ENCODE results near the gene TPX2. TPM values are rescaled to one million over a fixed set of nuclear protein-coding genes. Genes with fewer than 3 reads are reported as not detected.

The TPX2 gene
- total RNA-seq, 4 donors from 2014 or later, result 4.4 to 11.2 (median 9.7) TPM

DNA sequence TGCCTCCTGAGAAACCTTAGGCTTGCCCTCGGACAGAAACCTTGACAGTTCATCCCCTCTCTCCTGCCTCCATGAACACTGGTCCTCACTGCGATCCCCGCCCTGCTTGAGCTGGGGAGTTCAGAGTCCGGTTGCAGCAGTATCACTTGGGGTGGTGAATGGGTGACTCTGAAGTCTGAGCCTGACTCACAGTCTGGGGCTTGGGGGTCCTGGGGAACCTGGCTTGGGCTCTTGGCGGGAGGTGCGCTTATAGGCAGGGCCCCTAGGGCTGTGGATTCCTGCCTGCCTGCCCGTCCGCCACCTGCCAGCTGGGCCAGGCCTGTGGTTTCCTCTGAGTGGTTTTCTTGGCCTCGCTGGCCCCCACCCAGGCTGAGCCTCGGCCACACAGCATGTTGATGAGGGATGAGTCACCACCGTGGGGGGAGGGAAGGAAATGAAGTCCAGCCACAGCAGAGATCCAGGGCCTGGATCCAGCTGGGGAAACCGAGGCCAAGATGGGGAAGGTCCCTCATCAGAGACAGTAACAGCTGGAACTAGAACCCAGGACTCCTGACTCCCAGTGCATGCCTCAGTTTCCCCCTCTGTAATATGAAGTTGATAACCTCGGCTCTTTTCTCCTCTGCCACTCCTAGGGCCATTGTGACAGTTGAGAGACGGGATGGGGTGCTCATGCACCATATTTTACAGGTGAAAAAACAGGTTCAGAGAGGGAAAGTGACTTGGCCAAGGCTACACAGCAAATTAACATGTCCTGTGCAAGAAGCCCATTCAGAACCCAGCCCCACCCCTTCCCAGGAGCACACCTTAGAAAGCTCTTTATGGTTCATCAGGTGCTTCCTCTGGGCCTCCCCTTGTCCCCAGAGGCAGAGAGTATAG is 97.1 kb downstream of the TPX2 start:
- Histone ChIP-seq H3K36me3 (no peaks in the 10 kb centered on the region), H3K9me3 (no peaks in the 10 kb centered on the region), H3K27ac (no peak overlapping the region), H3K4me3 (no peak overlapping the region), H3K4me1 (peaks cover 25% of the 10 kb centered on the region), H3K27me3 (no peaks in the 10 kb centered on the region)
- 36% methylated on average over 11 of the region's 14 CpGs for WGBS
- DNase-seq (ENCODE audit: low spot score in 2 of 2), result peak in 1 of 2 donors; percentile 81
- no peak for TF ChIP-seq EP300 (IDR thresholded peaks at IDR 0.05)
- TF ChIP-seq, protein P1, sequence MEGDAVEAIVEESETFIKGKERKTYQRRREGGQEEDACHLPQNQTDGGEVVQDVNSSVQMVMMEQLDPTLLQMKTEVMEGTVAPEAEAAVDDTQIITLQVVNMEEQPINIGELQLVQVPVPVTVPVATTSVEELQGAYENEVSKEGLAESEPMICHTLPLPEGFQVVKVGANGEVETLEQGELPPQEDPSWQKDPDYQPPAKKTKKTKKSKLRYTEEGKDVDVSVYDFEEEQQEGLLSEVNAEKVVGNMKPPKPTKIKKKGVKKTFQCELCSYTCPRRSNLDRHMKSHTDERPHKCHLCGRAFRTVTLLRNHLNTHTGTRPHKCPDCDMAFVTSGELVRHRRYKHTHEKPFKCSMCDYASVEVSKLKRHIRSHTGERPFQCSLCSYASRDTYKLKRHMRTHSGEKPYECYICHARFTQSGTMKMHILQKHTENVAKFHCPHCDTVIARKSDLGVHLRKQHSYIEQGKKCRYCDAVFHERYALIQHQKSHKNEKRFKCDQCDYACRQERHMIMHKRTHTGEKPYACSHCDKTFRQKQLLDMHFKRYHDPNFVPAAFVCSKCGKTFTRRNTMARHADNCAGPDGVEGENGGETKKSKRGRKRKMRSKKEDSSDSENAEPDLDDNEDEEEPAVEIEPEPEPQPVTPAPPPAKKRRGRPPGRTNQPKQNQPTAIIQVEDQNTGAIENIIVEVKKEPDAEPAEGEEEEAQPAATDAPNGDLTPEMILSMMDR (IDR thresholded peaks at IDR 0.05), result no peak
- TF ChIP-seq POLR2A (IDR thresholded peaks at IDR 0.05), result no peak
- no peak for TF ChIP-seq POLR2AphosphoS5 (IDR thresholded peaks at IDR 0.05)

DNA sequence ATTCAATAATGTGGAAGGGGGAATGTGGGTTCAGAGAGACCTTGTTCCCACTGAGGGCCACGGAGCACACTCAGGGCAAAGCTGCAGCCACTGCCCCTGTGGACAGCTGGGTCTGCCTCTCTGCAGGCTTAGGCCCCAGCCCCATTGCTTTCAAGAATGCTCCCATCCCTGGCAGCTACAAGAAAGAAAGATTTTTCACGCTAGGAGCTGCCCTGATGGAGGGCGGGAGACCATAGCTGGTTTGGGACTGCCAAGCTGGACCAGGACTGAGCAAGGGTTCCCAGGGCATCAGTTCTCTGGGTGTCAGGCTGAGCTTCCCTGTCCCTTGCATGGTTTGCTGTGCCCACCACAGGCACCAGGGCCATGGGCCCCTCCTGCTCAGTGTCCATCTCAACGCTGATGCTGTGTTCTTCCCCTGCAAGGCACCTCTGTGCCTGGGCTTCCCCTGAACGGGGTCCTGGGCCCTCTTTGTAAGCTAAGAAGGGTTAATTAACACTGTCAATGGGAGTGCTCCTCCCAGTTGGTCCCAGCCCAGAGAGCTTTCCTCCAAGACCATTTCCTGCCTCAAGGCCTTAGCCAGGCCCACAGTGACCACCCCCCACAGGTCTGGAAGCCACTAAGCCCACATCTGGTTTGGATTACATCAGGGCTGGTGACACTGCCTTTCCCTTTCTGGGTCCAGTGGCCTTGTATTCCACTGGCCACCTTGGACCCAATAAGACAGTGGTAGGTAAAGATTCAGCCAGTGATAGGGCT is 97.9 kb downstream of the TPX2 start:
- TF ChIP-seq, protein P1 (IDR thresholded peaks at IDR 0.05), result no peak
- no peak for TF ChIP-seq EP300 (IDR thresholded peaks at IDR 0.05)
- no peak for TF ChIP-seq POLR2AphosphoS5 (IDR thresholded peaks at IDR 0.05)
- TF ChIP-seq POLR2A (IDR thresholded peaks at IDR 0.05), result no peak
- no peak overlapping the region for H3K4me3 ChIP-seq
- H3K36me3 ChIP-seq, result no peaks in the 10 kb centered on the region
- no peak for DNase-seq (ENCODE audit: low spot score in 2 of 2)
- no peak overlapping the region for H3K27ac ChIP-seq
- H3K4me1 ChIP-seq, result peaks cover 25% of the 10 kb centered on the region
- 88% methylated on average over 5 of the region's 5 CpGs for WGBS
- no peaks in the 10 kb centered on the region for H3K27me3 ChIP-seq
- H3K9me3 ChIP-seq, result no peaks in the 10 kb centered on the region

DNA sequence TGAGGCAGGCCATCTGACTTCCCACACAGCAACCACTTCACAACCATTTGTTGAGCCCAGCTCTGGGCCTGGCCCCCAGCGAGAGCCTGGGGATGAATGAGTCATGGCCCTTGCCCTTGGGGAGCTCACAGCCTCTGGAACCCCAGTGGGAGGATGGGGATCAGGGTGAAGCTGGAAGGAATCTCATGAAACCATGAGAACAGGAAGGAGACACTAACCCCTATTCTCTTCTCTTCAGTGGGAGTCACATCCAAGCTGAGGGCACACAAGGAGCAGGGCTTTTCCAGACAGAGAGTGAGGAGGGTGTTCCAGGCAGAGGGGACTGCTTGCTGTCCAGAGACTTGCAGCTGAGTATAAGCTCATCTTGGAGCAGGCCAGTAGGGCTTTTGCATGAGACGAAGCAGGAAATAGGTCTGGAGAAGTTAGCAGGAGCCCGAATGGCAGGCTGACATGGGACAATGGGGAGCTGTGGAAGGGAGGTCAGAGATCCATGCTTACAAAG is 98.9 kb downstream of the TPX2 start:
- H3K4me3 ChIP-seq, result no peak overlapping the region

DNA sequence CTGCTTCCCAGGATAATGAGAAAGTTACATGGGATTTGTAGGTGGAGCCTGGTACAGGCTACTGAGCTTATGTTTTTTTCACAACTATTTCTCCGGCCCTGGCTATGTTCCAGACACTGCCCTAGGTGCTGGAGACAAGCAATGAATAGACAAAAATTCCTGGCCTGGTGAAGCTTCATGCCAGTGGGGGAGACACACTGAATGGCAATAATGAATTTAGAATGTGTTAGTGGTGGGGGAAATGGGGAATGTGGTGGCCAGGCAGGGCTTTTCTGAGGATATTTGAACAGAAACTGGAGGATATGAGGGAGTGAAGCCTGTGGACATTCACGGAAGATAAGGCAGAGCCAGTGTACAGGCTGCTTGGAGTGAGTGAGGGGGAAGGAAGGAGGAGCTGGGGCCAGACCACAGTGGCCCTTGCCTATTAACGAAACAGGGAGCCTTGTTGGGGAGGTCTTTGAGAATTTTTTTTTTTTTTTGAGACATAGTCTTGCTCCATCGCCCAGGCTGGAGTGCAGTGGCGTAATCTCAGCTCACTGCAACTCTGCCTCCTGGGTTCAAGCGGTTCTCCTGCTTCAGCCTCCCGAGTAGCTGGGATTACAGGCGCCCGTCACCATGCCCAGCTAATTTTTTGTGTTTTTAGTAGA is 99.7 kb downstream of the TPX2 start:
- no peak overlapping the region for H3K27ac ChIP-seq

More for the DNA sequence above, 98.9 kb downstream of the TPX2 start:
- no peaks in the 10 kb centered on the region for H3K36me3 ChIP-seq
- no peaks in the 10 kb centered on the region for H3K27me3 ChIP-seq
- peaks cover 25% of the 10 kb centered on the region for H3K4me1 ChIP-seq
- no peak overlapping the region for H3K27ac ChIP-seq
- H3K9me3 ChIP-seq, result no peaks in the 10 kb centered on the region
- 40% methylated on average over 3 of the region's 3 CpGs for WGBS
- DNase-seq (ENCODE audit: low spot score in 2 of 2), result no peak
- TF ChIP-seq, protein P1 (IDR thresholded peaks at IDR 0.05), result no peak
- TF ChIP-seq POLR2AphosphoS5 (IDR thresholded peaks at IDR 0.05) (no peak), POLR2A (IDR thresholded peaks at IDR 0.05) (no peak), EP300 (IDR thresholded peaks at IDR 0.05) (no peak)

More for the DNA sequence above, 99.7 kb downstream of the TPX2 start:
- 81% methylated on average over 9 of the region's 9 CpGs for WGBS
- H3K36me3 ChIP-seq, result no peaks in the 10 kb centered on the region
- DNase-seq (ENCODE audit: low spot score in 2 of 2), result no peak
- peaks cover 25% of the 10 kb centered on the region for H3K4me1 ChIP-seq
- no peak overlapping the region for H3K4me3 ChIP-seq
- H3K9me3 ChIP-seq, result no peaks in the 10 kb centered on the region
- no peaks in the 10 kb centered on the region for H3K27me3 ChIP-seq
- TF ChIP-seq, protein P1 (IDR thresholded peaks at IDR 0.05), result no peak
